RWPE1 (cell line): ENCODE measurements around the gene TUFT1.

Experiments
- CTCF ChIA-PET: fragments of 350-600 bp; sonication (Branson Sonifier 250); formaldehyde crosslinking; extraction: SDS; loops from one replicate; lab custom pipeline; 2021; lab: Yijun Ruan, JAX
- POLR2A ChIA-PET: fragments of 400-600 bp; formaldehyde crosslinking; extraction: SDS; loops from one replicate; lab custom pipeline; 2020; ENCODE audit warnings: antibody characterized with exemption; ENCODE audit not compliant: low non-redundant PET; lab: Yijun Ruan, JAX
- DNase-seq: peaks from one replicate; pipeline ENCODE4 v3.0.0; 2012; ENCODE audit warnings: low spot score
- H3K27ac ChIP-seq: fragments of 450-650 bp; 2 replicates; pipeline ENCODE4 v1.5.1; 2017
- TF ChIP-seq, protein P1 (sequence below): fragments of 450-650 bp; conservative IDR thresholded peaks from 2 replicates; pipeline ENCODE4 v1.5.1; 2017; ENCODE audit warnings: low read depth, mild to moderate bottlenecking

Gene TUFT1

DNA sequence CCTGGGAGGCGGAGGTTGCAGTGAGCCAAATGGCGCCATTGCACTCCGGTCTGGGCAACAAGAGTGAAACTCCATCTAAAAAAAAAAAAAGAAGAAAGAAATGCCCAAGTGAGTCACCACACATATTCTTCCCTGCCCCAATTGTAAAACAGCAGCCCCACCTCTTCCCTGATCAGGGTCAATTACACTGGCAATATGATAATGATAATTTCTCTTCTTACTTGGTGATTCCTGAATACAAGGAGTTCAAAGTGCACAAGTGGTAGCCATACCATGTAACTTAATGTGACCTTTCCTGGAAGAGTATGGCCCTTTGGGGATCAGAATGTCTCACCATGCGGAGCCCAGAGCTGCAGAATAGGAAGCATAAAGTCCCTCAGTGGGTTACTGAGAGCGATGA lies 40.7 kb upstream of the TUFT1 start:
- ChIA-PET CTCF (no interaction called here), POLR2A (no interaction called here)
- H3K27ac ChIP-seq = no peak overlapping the region
- TF ChIP-seq, protein P1, sequence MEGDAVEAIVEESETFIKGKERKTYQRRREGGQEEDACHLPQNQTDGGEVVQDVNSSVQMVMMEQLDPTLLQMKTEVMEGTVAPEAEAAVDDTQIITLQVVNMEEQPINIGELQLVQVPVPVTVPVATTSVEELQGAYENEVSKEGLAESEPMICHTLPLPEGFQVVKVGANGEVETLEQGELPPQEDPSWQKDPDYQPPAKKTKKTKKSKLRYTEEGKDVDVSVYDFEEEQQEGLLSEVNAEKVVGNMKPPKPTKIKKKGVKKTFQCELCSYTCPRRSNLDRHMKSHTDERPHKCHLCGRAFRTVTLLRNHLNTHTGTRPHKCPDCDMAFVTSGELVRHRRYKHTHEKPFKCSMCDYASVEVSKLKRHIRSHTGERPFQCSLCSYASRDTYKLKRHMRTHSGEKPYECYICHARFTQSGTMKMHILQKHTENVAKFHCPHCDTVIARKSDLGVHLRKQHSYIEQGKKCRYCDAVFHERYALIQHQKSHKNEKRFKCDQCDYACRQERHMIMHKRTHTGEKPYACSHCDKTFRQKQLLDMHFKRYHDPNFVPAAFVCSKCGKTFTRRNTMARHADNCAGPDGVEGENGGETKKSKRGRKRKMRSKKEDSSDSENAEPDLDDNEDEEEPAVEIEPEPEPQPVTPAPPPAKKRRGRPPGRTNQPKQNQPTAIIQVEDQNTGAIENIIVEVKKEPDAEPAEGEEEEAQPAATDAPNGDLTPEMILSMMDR = no peak
- no peak for DNase-seq

DNA sequence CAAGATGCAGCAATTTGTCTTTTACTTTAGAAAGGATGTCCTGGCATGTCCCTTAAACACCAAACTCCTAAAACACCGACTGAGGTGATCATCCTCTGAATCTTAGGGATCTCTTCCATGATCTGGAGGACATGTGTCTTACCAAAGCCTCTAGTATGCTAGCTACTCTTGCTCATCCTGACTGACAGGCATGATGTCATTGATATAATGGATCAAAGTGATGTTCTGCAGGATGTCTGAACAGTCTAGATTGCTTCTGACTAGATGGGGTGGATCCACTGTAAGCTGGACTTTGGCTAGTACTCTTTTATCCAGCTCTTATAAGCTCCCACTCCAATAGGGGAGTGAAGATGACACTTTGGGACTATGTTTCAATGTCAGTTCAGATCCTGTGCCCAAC lies 40.2 kb upstream of the TUFT1 start:
- no peak for DNase-seq
- H3K27ac ChIP-seq = no peak overlapping the region
- TF ChIP-seq, protein P1 = no peak
- CTCF ChIA-PET = no interaction called here
- POLR2A ChIA-PET = no interaction called here

DNA sequence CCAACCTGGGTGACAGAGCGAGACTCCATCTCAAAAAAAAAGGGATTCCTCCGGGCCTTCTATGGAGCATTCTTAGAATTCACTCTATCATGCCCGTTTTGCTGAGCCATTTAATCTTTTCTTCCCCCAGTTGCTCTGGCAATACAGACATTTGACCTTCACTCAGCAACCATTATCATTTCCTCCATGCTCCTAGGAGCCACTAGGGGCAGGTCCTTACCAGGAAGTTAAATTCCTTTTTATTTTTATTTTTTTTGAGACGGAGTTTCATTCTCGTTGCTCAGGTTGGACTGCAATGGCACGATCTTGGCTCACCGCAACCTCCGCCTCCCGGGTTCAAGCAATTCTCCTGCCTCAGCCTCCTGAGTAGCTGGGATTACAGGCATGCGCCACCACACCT lies 38.6 kb upstream of the TUFT1 start:
- TF ChIP-seq, protein P1 = no peak
- H3K27ac ChIP-seq = no peak overlapping the region
- DNase-seq = no peak
- ChIA-PET CTCF (no interaction called here), POLR2A (no interaction called here)

DNA sequence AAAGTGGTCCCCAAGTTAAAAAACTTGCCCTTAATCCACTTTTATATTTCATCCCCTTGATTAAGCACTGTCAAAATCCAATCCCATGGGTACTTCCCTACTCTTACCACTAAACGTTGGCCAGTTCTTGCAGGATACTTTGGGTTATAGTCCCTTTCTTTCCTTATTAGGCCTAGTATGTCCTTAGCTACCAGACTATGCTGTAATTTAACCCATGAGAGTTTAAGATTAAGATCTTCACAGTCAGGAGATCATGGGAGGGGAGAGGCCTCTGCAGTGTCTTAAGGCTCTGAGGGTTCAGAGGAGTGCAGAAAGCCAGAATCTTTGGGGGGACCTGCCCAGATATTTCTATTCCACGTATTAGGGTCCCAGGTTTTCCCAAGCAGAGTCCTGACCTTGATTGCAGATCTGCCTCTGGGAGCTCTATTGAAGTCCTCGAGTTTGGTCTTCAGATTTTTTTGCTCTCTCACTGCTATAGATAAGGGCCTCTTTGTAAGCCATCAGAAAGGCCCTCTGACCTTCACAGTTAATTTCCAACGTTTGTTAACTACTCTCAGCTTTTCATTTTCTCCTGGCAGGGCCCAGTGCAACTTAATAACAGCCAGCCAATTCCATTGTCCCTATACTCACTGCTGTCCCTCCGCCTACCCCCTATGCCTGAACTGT lies 37.9 kb upstream of the TUFT1 start:
- TF ChIP-seq, protein P1 = no peak
- CTCF ChIA-PET = interaction anchor here (0.6 kb wide), 1 partner anchor 19 kb away, joined by 4 read pairs; no protein-coding TSS in a partner anchor
- POLR2A ChIA-PET = no interaction called here
- no peak overlapping the region for H3K27ac ChIP-seq
- no peak for DNase-seq

DNA sequence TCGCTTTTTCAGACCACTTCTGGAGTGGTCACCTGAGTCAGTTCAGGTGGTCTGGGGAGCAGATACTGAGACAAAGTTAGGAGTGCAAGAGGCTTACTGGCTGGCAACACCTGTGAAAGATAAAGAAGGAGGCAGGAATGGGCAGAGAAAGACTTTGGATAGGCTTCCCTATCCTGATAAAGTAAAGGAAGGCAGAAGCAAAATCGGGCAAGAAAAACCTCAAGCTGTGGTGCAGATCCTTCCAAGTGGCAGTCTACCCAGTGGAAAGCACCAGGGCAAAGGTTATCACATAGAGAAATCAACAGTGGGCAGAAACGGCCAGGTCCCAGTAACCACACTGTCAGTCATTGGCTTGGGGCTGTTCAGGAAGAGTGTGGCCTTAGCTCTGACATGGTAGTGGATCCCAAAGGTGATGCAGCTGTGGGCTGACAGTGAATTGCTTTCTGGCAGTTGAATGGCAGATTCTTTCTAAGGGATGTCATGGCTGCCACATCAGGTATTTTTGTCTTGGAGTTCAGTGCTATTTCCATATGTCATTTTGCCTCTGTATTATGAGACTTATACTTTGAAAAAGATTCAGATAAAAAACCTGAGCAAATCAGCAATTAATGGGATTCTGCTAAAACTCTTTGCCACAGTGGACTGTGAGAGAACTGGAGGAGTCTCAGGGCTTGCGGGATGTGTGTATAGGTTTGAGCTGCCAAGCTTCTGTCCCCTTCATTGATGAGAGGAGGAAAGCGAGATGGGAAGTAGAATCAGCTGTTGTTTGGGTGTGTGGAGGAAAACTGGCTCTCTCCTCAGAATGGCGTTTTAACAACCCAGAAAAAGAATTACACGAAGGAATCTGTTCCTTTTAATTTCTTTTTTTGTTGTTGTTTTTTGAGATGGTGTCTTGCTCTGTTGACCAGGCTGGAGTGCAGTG lies 37.0 kb upstream of the TUFT1 start:
- DNase-seq = no peak
- ChIA-PET POLR2A (no interaction called here), CTCF (interaction anchor here (0.6 kb wide), 1 partner anchor 18 kb away, joined by 4 read pairs; no protein-coding TSS in a partner anchor)
- H3K27ac ChIP-seq = no peak overlapping the region
- TF ChIP-seq, protein P1 = no peak

DNA sequence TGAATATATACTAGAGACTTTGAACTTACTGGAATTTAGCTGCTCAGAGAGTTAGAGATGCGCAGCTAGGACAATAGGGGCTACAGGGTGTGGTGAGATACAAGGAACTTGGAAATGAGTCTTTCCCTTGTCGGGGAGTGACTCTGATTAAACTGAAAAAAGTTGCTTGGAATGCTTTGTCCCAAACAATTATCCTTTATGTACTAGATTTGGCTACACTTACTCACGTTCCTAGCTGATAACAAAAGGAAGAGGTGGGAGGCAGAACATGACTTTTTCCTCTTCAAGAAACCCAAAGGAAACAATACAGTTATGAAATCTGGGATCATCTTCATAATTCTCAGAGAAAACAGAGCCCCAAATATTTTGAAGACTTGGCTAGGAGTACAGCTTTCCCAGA lies 35.9 kb upstream of the TUFT1 start:
- no peak for DNase-seq
- POLR2A ChIA-PET = no interaction called here
- TF ChIP-seq, protein P1 = no peak
- CTCF ChIA-PET = no interaction called here
- no peak overlapping the region for H3K27ac ChIP-seq
